Endothelial cell of umbilical vein (primary cell): ENCODE measurements around the gene EML4. TPM values are rescaled to one million over a fixed set of nuclear protein-coding genes. Genes with fewer than 3 reads are reported as not detected.

ENCODE experiments used
- BruUV-seq: library from RNA; stranded (reverse); fragments of 400-500 nt; replicated peaks from 2 replicates; lab custom pipeline; 2021; lab: Mats Ljungman, UMichigan
- CTCF ChIA-PET: fragments of 300-600, 350-600 bp; sonication (Branson Sonifier 250); formaldehyde crosslinking; loops from one replicate; lab custom pipeline; 2021; ENCODE audit warnings: antibody characterized with exemption, inconsistent platforms; lab: Charles Lee
- POLR2A ChIA-PET: fragments of 300-600, 350-600 bp; sonication (Branson Sonifier 250); formaldehyde crosslinking; loops from one replicate; lab custom pipeline; 2021; ENCODE audit warnings: antibody characterized with exemption, inconsistent platforms; lab: Charles Lee
- DNase-seq: peaks from one replicate; pipeline ENCODE4 v3.0.0-alpha.2; 2011; ENCODE audit warnings: low read depth, low spot score
- FAIRE-seq: peaks from 2 replicates; lab custom pipeline; 2011; peaks lifted over from hg19 to GRCh38; lab: Jason Lieb, UNC
- H2AFZ ChIP-seq: 2 replicates; pipeline ENCODE4 v1.6.0; 2012; ENCODE audit warnings: low read depth, low read length, control low read depth, inconsistent platforms
- H3K27ac ChIP-seq: 2 replicates; pipeline ENCODE4 v1.5.1; 2011; ENCODE audit warnings: low read depth, mild to moderate bottlenecking, control low read depth, low read length, moderate library complexity; ENCODE audit not compliant: insufficient read depth
- H3K27me3 ChIP-seq, 2 experiments: 2 replicates each; pipeline versions ENCODE4 v1.6.0 to v1.6.1; 2011; ENCODE audit warnings: low read length in 2 of 2, mixed read lengths in 1 of 2; ENCODE audit not compliant: control insufficient read depth in 2 of 2, insufficient read depth in 2 of 2
- H3K36me3 ChIP-seq, 2 experiments: 2 replicates in 1 of 2; 3 replicates in 1 of 2; pipeline ENCODE4 v1.5.1; 2011; ENCODE audit warnings: low read length in 2 of 2, mild to moderate bottlenecking in 1 of 2, moderate library complexity in 1 of 2; ENCODE audit not compliant: control insufficient read depth in 2 of 2, insufficient read depth in 2 of 2; ENCODE audit errors: extremely low read depth in 1 of 2
- H3K4me1 ChIP-seq: 3 replicates; pipeline ENCODE4 v1.5.1; 2011; ENCODE audit warnings: mild to moderate bottlenecking, low read length; ENCODE audit not compliant: control insufficient read depth, insufficient read depth; ENCODE audit errors: extremely low read depth
- H3K4me2 ChIP-seq: 2 replicates; pipeline ENCODE4 v1.6.1; 2011; ENCODE audit warnings: low read length, control low read depth, mixed read lengths; ENCODE audit not compliant: insufficient read depth
- H3K4me3 ChIP-seq, 3 experiments: fragments of 200-600 bp in 1 of 3; sonication (generic), shearing (Covaris generic) in 1 of 3; replicated peaks in 1 of 3; 2 replicates each; pipeline ENCODE4 v1.5.1; 2011 to 2016; ENCODE audit warnings: control low read depth in 3 of 3, low read length in 3 of 3, mild to moderate bottlenecking in 2 of 3, inconsistent platforms in 1 of 3, low read depth in 1 of 3, moderate library complexity in 1 of 3; ENCODE audit not compliant: insufficient read depth in 1 of 3
- H3K79me2 ChIP-seq: 2 replicates; pipeline ENCODE4 v1.6.0; 2012; ENCODE audit warnings: low read length, inconsistent platforms; ENCODE audit not compliant: control insufficient read depth, insufficient read depth
- H3K9ac ChIP-seq: replicated peaks from 2 replicates; pipeline ENCODE3; 2011; ENCODE audit warnings: low read length, control low read depth; ENCODE audit not compliant: insufficient read depth; ENCODE audit errors: extremely low read depth
- H3K9me1 ChIP-seq: replicated peaks from 3 replicates; pipeline ENCODE4 v1.6.0; 2011; ENCODE audit warnings: mild to moderate bottlenecking, low read length; ENCODE audit not compliant: control insufficient read depth, insufficient read depth; ENCODE audit errors: extremely low read depth
- H3K9me3 ChIP-seq: replicated peaks from 2 replicates; pipeline ENCODE4 v1.5.1; 2012; ENCODE audit warnings: low read length, inconsistent platforms; ENCODE audit not compliant: control insufficient read depth, insufficient read depth
- H4K20me1 ChIP-seq: replicated peaks from 2 replicates; pipeline ENCODE3; 2011; ENCODE audit warnings: mild to moderate bottlenecking, low read length; ENCODE audit not compliant: control insufficient read depth, insufficient read depth; ENCODE audit errors: extremely low read depth
- CTCF ChIP-seq, 2 donors: IDR thresholded peaks; 1 replicate in 1 of 2; 2 replicates in 1 of 2; pipeline ENCODE4 v1.5.1; 2011; ENCODE audit warnings: low read length in 2 of 2, mild to moderate bottlenecking in 2 of 2, moderate library complexity in 2 of 2, control low read depth in 1 of 2, inconsistent platforms in 1 of 2, low read depth in 1 of 2; ENCODE audit not compliant: insufficient read depth in 1 of 2; ENCODE audit errors: extremely low read depth in 1 of 2
- EZH2 ChIP-seq: IDR thresholded peaks from 2 replicates; pipeline ENCODE4 v1.6.1; 2012; ENCODE audit warnings: borderline replicate concordance, low read depth, mild to moderate bottlenecking, moderate library complexity, low read length, inconsistent platforms; ENCODE audit not compliant: severe bottlenecking
- FOS ChIP-seq: IDR thresholded peaks from 2 replicates; pipeline ENCODE4 v1.6.1; 2011; ENCODE audit warnings: mild to moderate bottlenecking, low read length, moderate library complexity, borderline replicate concordance; ENCODE audit not compliant: insufficient read depth
- GATA2 ChIP-seq: IDR thresholded peaks from 2 replicates; pipeline ENCODE4 v1.7.0; 2011; ENCODE audit warnings: low read depth, mild to moderate bottlenecking, moderate library complexity, mixed read lengths, low read length; ENCODE audit not compliant: insufficient read length, insufficient read depth
- JUN ChIP-seq: IDR thresholded peaks from 2 replicates; pipeline ENCODE4 v1.6.1; 2011; ENCODE audit warnings: borderline replicate concordance, low read depth; ENCODE audit not compliant: insufficient read length, insufficient read depth
- MAX ChIP-seq: IDR thresholded peaks from 2 replicates; pipeline ENCODE4 v1.6.1; 2011; ENCODE audit not compliant: insufficient read depth, insufficient read length
- MYC ChIP-seq: IDR thresholded peaks from one replicate; pipeline ENCODE4 v1.6.1; 2011; ENCODE audit warnings: mild to moderate bottlenecking, low read depth, low read length
- POLR2A ChIP-seq: IDR thresholded peaks from 2 replicates; pipeline ENCODE4 v1.6.1; 2012; ENCODE audit warnings: low read depth, mild to moderate bottlenecking, control low read depth, low read length
- POLR2AphosphoS5 ChIP-seq: IDR thresholded peaks from 2 replicates; pipeline ENCODE4 v1.6.1; 2012; ENCODE audit warnings: low read depth, mild to moderate bottlenecking, control low read depth, low read length, moderate library complexity; ENCODE audit not compliant: insufficient read depth
- dilution Hi-C: fragments of 300-500 bp; cut with MboI; formaldehyde crosslinking; loops from one replicate; pipeline ENCODE4 v1.15.0; 2019; ENCODE audit warnings: low sequenced_read_pairs; ENCODE audit not compliant: extremely low pct_ligation_motif_present
- intact Hi-C: fragments of 100-400 bp; cut with micrococcal nuclease; formaldehyde crosslinking; loops from one replicate; pipeline ENCODE4 v1.10.0; 2022
- polyA plus RNA-seq, 4 experiments: library from polyadenylated mRNA; depleted of rRNA in 3 of 4; stranded (reverse) in 3 of 4; unstranded in 1 of 4; fragments of >200 nt; gene quantifications; 2 replicates each; pipeline versions ENCODE4 v1.2.1 to v1.2.3, GENCODE V29; 2011 to 2012; ENCODE audit warnings: missing spikeins in 1 of 4
- total RNA-seq: library from RNA; stranded (reverse); gene quantifications from 2 replicates; pipeline ENCODE4 v1.2.3, GENCODE V29; 2021

EML4 gene
- total and polyA plus RNA-seq, 2 donors (not counting 3 experiments of a cell fraction or from before 2014, with no cell fraction given): 13.3 to 32.0 TPM

- dilution Hi-C loops (no loop called here), intact Hi-C loops (no loop called here)
- no peaks in the 10 kb centered on the region for H3K9me3 ChIP-seq
- BruUV-seq: no TSS peak
- H3K4me3 ChIP-seq: no peak overlapping the region
- H3K36me3 ChIP-seq: peaks cover 0 to 3% of the 10 kb centered on the region in 2 experiments
- H3K4me1 ChIP-seq: no peaks in the 10 kb centered on the region
- H3K27ac ChIP-seq: no peak overlapping the region
- no peaks in the 10 kb centered on the region for H3K9me1 ChIP-seq
- POLR2A ChIA-PET: no interaction called here
- TF ChIP-seq MYC (no peak), JUN (no peak), GATA2 (no peak), CTCF (IDR thresholded peaks at IDR 0.05; ENCODE audit: extremely low read depth in 1 of 2, insufficient read depth in 1 of 2, low read depth in 1 of 2, low read length in 2 of 2) (no peak), POLR2A (no peak), MAX (no peak), EZH2 (no peak), POLR2AphosphoS5 (no peak), FOS (no peak)
- no peak overlapping the region for H3K4me2 ChIP-seq
- CTCF ChIA-PET: no interaction called here
- no peak overlapping the region for H2AFZ ChIP-seq
- no peaks in the 10 kb centered on the region for H3K27me3 ChIP-seq
- no peaks in the 10 kb centered on the region for H4K20me1 ChIP-seq
- H3K9ac ChIP-seq: no peak overlapping the region
- no peak for DNase-seq
- no peak for FAIRE-seq
- H3K79me2 ChIP-seq: no peaks in the 10 kb centered on the region
These were observed 134.1 kb downstream of the EML4 start for GRCh38 chr2:42303252-42303651.
